ENCODE measurements around the gene ISYNA1.

DNA sequence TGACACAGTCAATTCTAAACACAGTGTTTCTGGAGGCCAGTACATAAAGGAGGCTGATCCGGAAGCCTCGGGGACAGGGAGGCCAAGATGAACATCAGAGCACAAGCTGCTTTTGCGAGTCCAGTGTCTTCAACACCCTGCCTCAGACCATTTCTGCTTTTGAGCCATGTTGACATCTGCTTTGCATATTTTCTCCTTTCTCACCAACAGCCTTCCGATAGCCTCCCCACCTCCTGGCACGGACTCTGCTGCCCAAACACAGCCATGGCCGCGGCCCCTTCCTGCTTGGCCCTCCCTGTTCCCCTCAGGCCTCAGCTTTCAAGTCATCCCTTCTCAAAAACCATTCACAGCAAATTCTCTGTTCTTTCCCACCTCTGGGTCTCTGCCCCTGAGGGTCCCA, 44.1 kb downstream of the ISYNA1 start:
- TF ChIP-seq, protein P1, sequence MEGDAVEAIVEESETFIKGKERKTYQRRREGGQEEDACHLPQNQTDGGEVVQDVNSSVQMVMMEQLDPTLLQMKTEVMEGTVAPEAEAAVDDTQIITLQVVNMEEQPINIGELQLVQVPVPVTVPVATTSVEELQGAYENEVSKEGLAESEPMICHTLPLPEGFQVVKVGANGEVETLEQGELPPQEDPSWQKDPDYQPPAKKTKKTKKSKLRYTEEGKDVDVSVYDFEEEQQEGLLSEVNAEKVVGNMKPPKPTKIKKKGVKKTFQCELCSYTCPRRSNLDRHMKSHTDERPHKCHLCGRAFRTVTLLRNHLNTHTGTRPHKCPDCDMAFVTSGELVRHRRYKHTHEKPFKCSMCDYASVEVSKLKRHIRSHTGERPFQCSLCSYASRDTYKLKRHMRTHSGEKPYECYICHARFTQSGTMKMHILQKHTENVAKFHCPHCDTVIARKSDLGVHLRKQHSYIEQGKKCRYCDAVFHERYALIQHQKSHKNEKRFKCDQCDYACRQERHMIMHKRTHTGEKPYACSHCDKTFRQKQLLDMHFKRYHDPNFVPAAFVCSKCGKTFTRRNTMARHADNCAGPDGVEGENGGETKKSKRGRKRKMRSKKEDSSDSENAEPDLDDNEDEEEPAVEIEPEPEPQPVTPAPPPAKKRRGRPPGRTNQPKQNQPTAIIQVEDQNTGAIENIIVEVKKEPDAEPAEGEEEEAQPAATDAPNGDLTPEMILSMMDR (IDR thresholded peaks at IDR 0.05; ENCODE audit: low read depth, low read length, missing input control): no peak
- TF ChIP-seq RXRA (IDR thresholded peaks at IDR 0.05): no peak
- TF ChIP-seq EGR1 (IDR thresholded peaks at IDR 0.05; ENCODE audit: low read depth in 2 of 2): no peak
- TF ChIP-seq, protein P2, sequence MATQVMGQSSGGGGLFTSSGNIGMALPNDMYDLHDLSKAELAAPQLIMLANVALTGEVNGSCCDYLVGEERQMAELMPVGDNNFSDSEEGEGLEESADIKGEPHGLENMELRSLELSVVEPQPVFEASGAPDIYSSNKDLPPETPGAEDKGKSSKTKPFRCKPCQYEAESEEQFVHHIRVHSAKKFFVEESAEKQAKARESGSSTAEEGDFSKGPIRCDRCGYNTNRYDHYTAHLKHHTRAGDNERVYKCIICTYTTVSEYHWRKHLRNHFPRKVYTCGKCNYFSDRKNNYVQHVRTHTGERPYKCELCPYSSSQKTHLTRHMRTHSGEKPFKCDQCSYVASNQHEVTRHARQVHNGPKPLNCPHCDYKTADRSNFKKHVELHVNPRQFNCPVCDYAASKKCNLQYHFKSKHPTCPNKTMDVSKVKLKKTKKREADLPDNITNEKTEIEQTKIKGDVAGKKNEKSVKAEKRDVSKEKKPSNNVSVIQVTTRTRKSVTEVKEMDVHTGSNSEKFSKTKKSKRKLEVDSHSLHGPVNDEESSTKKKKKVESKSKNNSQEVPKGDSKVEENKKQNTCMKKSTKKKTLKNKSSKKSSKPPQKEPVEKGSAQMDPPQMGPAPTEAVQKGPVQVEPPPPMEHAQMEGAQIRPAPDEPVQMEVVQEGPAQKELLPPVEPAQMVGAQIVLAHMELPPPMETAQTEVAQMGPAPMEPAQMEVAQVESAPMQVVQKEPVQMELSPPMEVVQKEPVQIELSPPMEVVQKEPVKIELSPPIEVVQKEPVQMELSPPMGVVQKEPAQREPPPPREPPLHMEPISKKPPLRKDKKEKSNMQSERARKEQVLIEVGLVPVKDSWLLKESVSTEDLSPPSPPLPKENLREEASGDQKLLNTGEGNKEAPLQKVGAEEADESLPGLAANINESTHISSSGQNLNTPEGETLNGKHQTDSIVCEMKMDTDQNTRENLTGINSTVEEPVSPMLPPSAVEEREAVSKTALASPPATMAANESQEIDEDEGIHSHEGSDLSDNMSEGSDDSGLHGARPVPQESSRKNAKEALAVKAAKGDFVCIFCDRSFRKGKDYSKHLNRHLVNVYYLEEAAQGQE (IDR thresholded peaks at IDR 0.05): no peak
- no peak for TF ChIP-seq GABPA (IDR thresholded peaks at IDR 0.05 in 1 of 2, conservative IDR thresholded peaks at IDR 0.05 in 1 of 2)
- TF ChIP-seq TAF1 (conservative IDR thresholded peaks at IDR 0.05): no peak
- TF ChIP-seq, protein P3, sequence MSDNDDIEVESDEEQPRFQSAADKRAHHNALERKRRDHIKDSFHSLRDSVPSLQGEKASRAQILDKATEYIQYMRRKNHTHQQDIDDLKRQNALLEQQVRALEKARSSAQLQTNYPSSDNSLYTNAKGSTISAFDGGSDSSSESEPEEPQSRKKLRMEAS (IDR thresholded peaks at IDR 0.05): no peak
- TF ChIP-seq SP1 (IDR thresholded peaks at IDR 0.05): no peak

Measured in liver (tissue), 3 donors.